Neuronal stem cell (in vitro differentiated cells): ENCODE results near the gene RUNDC1.
A peak's percentile ranks its signal among the peaks of the same experiment; 100 is the strongest.

Source experiments
- DNase-seq: peaks from one replicate; pipeline ENCODE4 v3.0.0-alpha.2; 2013; ENCODE audit warnings: low spot score
- H2AFZ ChIP-seq: one replicate; pipeline ENCODE4 v1.6.1; 2013; ENCODE audit warnings: mild to moderate bottlenecking, low read length, inconsistent platforms
- H2AK5ac ChIP-seq: 2 replicates; pipeline ENCODE4 v1.6.1; 2013; ENCODE audit warnings: low read depth, mild to moderate bottlenecking, inconsistent platforms, low read length, moderate library complexity, mixed read lengths
- H2BK120ac ChIP-seq: 2 replicates; pipeline ENCODE4 v1.6.1; 2013; ENCODE audit warnings: low read depth, mild to moderate bottlenecking, inconsistent platforms, low read length, moderate library complexity, mixed read lengths
- H2BK12ac ChIP-seq: one replicate; pipeline ENCODE4 v1.6.1; 2013; ENCODE audit warnings: low read length, inconsistent platforms
- H2BK15ac ChIP-seq: 2 replicates; pipeline ENCODE4 v1.6.1; 2013; ENCODE audit warnings: mild to moderate bottlenecking, low read length, inconsistent platforms, mixed read lengths
- H2BK5ac ChIP-seq: one replicate; pipeline ENCODE4 v1.6.1; 2013; ENCODE audit warnings: inconsistent platforms, mild to moderate bottlenecking, low read length, moderate library complexity
- H3K14ac ChIP-seq: one replicate; pipeline ENCODE4 v1.6.1; 2013; ENCODE audit warnings: low read length, inconsistent platforms
- H3K18ac ChIP-seq: 2 replicates; pipeline ENCODE4 v1.6.1; 2013; ENCODE audit warnings: low read length, inconsistent platforms
- H3K23ac ChIP-seq: 2 replicates; pipeline ENCODE4 v1.6.1; 2013; ENCODE audit warnings: low read depth, mild to moderate bottlenecking, mixed read lengths, low read length, inconsistent platforms; ENCODE audit not compliant: poor library complexity
- H3K27ac ChIP-seq: replicated peaks from 3 replicates; pipeline ENCODE4 v1.5.1; 2013; ENCODE audit warnings: low read length, inconsistent platforms
- H3K27me3 ChIP-seq, 3 experiments: 2 replicates each; pipeline ENCODE4 v1.6.1; 2013; ENCODE audit warnings: low read length in 3 of 3, mild to moderate bottlenecking in 2 of 3, inconsistent platforms in 1 of 3, low read depth in 1 of 3, mixed read lengths in 1 of 3, moderate library complexity in 1 of 3; ENCODE audit not compliant: control insufficient read depth in 3 of 3, insufficient read depth in 3 of 3
- H3K36me3 ChIP-seq, 2 donors: replicated peaks in 1 of 2; 2 replicates each; pipeline ENCODE4 v1.6.1; 2013; ENCODE audit warnings: low read length in 2 of 2; ENCODE audit not compliant: control insufficient read depth in 2 of 2, insufficient read depth in 2 of 2
- H3K4ac ChIP-seq: 2 replicates; pipeline ENCODE4 v1.6.1; 2013; ENCODE audit warnings: inconsistent platforms, mild to moderate bottlenecking, low read length, moderate library complexity
- H3K4me1 ChIP-seq, 2 donors: 1 replicate in 1 of 2; 2 replicates in 1 of 2; pipeline ENCODE4 v1.6.1; 2013; ENCODE audit warnings: low read length in 2 of 2, low read depth in 1 of 2; ENCODE audit not compliant: control insufficient read depth in 2 of 2, insufficient read depth in 1 of 2
- H3K4me2 ChIP-seq: one replicate; pipeline ENCODE4 v1.6.1; 2013; ENCODE audit warnings: mild to moderate bottlenecking, low read length, inconsistent platforms; ENCODE audit not compliant: insufficient read depth, poor library complexity, severe bottlenecking
- H3K4me3 ChIP-seq, 2 donors: 2 replicates each; pipeline ENCODE4 v1.5.1; 2013; ENCODE audit warnings: low read length in 2 of 2, mild to moderate bottlenecking in 2 of 2, inconsistent platforms in 1 of 2, moderate library complexity in 1 of 2
- H3K79me1 ChIP-seq: one replicate; pipeline ENCODE4 v1.6.1; 2013; ENCODE audit warnings: low read depth, mild to moderate bottlenecking, inconsistent platforms, low read length, moderate library complexity
- H3K9ac ChIP-seq: one replicate; pipeline ENCODE4 v1.6.1; 2013; ENCODE audit warnings: mild to moderate bottlenecking, low read depth, low read length, inconsistent platforms; ENCODE audit not compliant: poor library complexity
- H3K9me3 ChIP-seq, 2 donors: replicated peaks in 1 of 2; 2 replicates each; pipeline versions ENCODE3 to v1.6.1; 2013; ENCODE audit warnings: low read length in 2 of 2, mild to moderate bottlenecking in 2 of 2, inconsistent platforms in 1 of 2, low read depth in 1 of 2, mixed read lengths in 1 of 2, moderate library complexity in 1 of 2; ENCODE audit not compliant: control insufficient read depth in 2 of 2, insufficient read depth in 1 of 2
- H4K8ac ChIP-seq: one replicate; pipeline ENCODE4 v1.6.1; 2013; ENCODE audit warnings: low read depth, mild to moderate bottlenecking, inconsistent platforms, low read length, moderate library complexity
- H4K91ac ChIP-seq: one replicate; pipeline ENCODE4 v1.6.1; 2013; ENCODE audit warnings: low read length, low read depth, mild to moderate bottlenecking, inconsistent platforms; ENCODE audit not compliant: poor library complexity
- WGBS, 2 donors: extraction: QIAGEN DNeasy Blood & Tissue Kit; methylation state at CpG; one replicate each; pipeline ENCODE4 v1.1.7; 2013; ENCODE audit warnings: missing lambda C conversion rate in 2 of 2, mixed read lengths in 1 of 2; ENCODE audit not compliant: insufficient read length in 2 of 2, insufficient replicate concordance in 1 of 2; ENCODE audit errors: extremely low coverage in 2 of 2; 5-methylcytosine and 5-hydroxymethylcytosine counted together

RUNDC1 gene

GRCh38 chr17:43018008-43018853 is 37.9 kb downstream of the RUNDC1 start:
- H3K36me3 ChIP-seq = peaks cover 12 to 21% of the 10 kb centered on the region in 2 donors

DNA sequence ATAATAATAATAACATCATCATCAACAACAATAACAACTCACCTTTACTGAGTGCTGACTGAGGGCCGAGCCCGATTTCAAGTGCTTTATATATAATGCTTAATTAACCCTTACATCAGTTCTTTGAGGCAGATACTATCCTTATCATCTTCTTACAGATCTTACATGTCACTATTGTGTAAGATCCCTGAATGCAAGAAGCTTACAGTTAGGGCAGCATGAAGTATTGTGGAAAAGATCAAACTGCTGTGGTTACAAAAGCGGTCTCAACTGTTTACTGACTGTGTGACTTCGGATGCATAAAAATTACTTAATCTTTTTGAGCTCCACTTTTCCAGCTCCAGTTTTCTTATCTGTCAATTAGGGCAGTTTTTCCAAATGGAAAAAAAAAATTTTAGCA is 38.6 kb downstream of the RUNDC1 start:
- Histone ChIP-seq H3K14ac (no peak overlapping the region), H3K4me2 (no peak overlapping the region), H3K27me3 (no peaks in the 10 kb centered on the region), H2BK15ac (no peak overlapping the region), H2BK12ac (no peak overlapping the region), H3K27ac (no peak overlapping the region), H3K4me3 (no peak overlapping the region), H3K79me1 (peaks cover 11% of the 10 kb centered on the region), H2AFZ (no peak overlapping the region), H3K4me1 (peaks cover 20 to 56% of the 10 kb centered on the region in 2 donors), H3K4ac (no peak overlapping the region), H2BK120ac (no peak overlapping the region), H2BK5ac (no peak overlapping the region), H2AK5ac (no peak overlapping the region), H3K18ac (no peak overlapping the region), H3K36me3 (peaks cover 12 to 19% of the 10 kb centered on the region in 2 donors), H3K23ac (no peak overlapping the region), H4K8ac (no peak overlapping the region), H3K9me3 (no peaks in the 10 kb centered on the region), H4K91ac (no peak overlapping the region), H3K9ac (no peak overlapping the region)
- no peak for DNase-seq
- no CpG with 5 or more reads among the region's 4 CpGs for WGBS, 2 donors

More at GRCh38 chr17:43018008-43018853, 37.9 kb downstream of the RUNDC1 start:
- Histone ChIP-seq H2BK120ac (no peak overlapping the region), H2BK12ac (no peak overlapping the region), H3K4ac (no peak overlapping the region), H3K23ac (no peak overlapping the region), H3K27ac (no peak overlapping the region), H2AK5ac (no peak overlapping the region), H3K4me3 (peak overlapping the region in 1 of 2 donors; percentile 9), H2BK5ac (no peak overlapping the region), H3K79me1 (peaks cover 11% of the 10 kb centered on the region), H4K91ac (no peak overlapping the region), H3K9me3 (no peaks in the 10 kb centered on the region), H3K14ac (no peak overlapping the region), H3K18ac (peak overlapping the region; percentile 64), H3K4me1 (peaks cover 20 to 56% of the 10 kb centered on the region in 2 donors), H3K27me3 (no peaks in the 10 kb centered on the region), H4K8ac (no peak overlapping the region), H2AFZ (no peak overlapping the region), H3K9ac (no peak overlapping the region), H3K4me2 (no peak overlapping the region), H2BK15ac (no peak overlapping the region)
- DNase-seq = peak; percentile 56
- no CpG with 5 or more reads among the region's 19 CpGs for WGBS, 2 donors

DNA sequence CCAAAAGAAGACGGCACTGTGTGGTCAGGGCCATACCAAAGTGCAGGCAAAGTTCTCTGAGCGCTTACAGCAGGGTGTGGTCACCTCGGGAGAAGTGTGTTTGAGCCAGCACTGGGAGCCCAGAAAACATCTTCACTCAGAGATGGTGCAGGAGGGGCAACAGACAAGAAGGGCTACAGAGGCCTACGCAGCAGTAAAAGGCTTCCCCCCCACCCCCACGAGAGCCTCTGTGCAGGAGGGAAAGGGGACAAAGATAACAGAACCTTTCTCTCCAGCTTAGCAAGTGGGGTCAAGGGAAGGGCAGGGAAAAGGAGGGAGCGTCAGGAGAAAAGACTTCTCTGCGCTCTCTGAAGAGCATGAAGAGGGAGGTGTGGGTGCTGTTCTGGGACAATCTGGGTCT is 39.1 kb downstream of the RUNDC1 start:
- Histone ChIP-seq H4K91ac (no peak overlapping the region), H3K23ac (no peak overlapping the region), H2AFZ (no peak overlapping the region), H3K9ac (no peak overlapping the region), H3K36me3 (peaks cover 10 to 16% of the 10 kb centered on the region in 2 donors), H2BK120ac (no peak overlapping the region), H3K27me3 (no peaks in the 10 kb centered on the region), H4K8ac (no peak overlapping the region), H3K79me1 (peaks cover 11% of the 10 kb centered on the region), H2BK12ac (no peak overlapping the region), H2BK15ac (no peak overlapping the region), H3K4me1 (peaks cover 18 to 56% of the 10 kb centered on the region in 2 donors), H3K9me3 (no peaks in the 10 kb centered on the region), H2BK5ac (no peak overlapping the region), H3K4me3 (no peak overlapping the region), H3K4me2 (no peak overlapping the region), H3K18ac (no peak overlapping the region), H2AK5ac (no peak overlapping the region), H3K14ac (no peak overlapping the region), H3K4ac (no peak overlapping the region), H3K27ac (no peak overlapping the region)
- WGBS, 2 donors = no CpG with 5 or more reads among the region's 7 CpGs
- DNase-seq = no peak

DNA sequence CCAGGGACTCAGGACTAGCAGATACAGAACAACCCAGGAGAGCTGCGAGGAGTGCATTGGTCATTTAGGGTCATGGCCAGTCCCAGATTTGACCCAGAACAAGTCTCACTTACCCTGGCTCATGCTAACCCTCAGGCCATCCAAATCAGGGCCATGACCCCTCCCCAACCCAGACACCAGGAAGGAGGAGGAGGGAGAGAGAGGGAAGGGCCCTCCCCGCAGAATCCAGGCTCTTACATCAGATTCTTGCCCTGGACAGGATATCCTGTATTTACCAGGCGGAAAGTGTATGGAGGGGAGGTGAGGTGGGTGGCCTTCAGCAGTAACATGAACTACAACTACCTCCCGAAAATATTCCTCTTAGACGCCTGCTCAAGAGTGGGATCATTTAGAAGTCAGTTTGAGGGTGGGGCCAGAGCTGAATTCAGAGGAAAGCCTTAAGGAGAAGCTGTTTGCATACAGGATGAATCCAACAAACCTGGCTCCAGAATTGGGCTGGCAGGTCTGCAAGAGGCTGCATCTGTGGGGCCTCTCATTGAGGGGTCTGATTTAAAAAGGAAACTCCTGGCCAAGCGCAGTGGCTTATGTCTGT is 39.8 kb downstream of the RUNDC1 start:
- no peak overlapping the region for H3K4me3 ChIP-seq
- H2BK15ac ChIP-seq = no peak overlapping the region
- H3K79me1 ChIP-seq = peaks cover 11% of the 10 kb centered on the region
- H3K27ac ChIP-seq = no peak overlapping the region
- H2AK5ac ChIP-seq = no peak overlapping the region
- H3K9me3 ChIP-seq = no peaks in the 10 kb centered on the region
- peaks cover 15 to 51% of the 10 kb centered on the region in 2 donors for H3K4me1 ChIP-seq
- no peak overlapping the region for H2AFZ ChIP-seq
- no peak overlapping the region for H3K4ac ChIP-seq
- peaks cover 8 to 12% of the 10 kb centered on the region in 2 donors for H3K36me3 ChIP-seq
- H3K9ac ChIP-seq = no peak overlapping the region
- H4K8ac ChIP-seq = no peak overlapping the region
- no peak overlapping the region for H2BK120ac ChIP-seq
- H2BK12ac ChIP-seq = no peak overlapping the region
- H3K4me2 ChIP-seq = no peak overlapping the region
- no peak overlapping the region for H3K18ac ChIP-seq
- no peak for DNase-seq
- H4K91ac ChIP-seq = no peak overlapping the region
- H3K27me3 ChIP-seq = no peaks in the 10 kb centered on the region
- H2BK5ac ChIP-seq = no peak overlapping the region
- H3K14ac ChIP-seq = no peak overlapping the region
- no peak overlapping the region for H3K23ac ChIP-seq
- WGBS, 2 donors = no CpG with 5 or more reads among the region's 6 CpGs
